Caki2 (cell line): ENCODE data around the gene PRR19. TPM values are rescaled to one million over a fixed set of nuclear protein-coding genes. Genes with fewer than 3 reads are reported as not detected.

ENCODE experiments used
- DNase-seq: peaks from one replicate; pipeline ENCODE4 v3.0.0-alpha.2; 2015; ENCODE audit warnings: low read depth
- in situ Hi-C: cut with HindIII; loops from 2 replicates; pipeline ENCODE4 v1.10.0; 2016; ENCODE audit warnings: low sequenced_read_pairs, low pct_unique_long_range_greater_than_20kb, mixed read lengths
- total RNA-seq: library from RNA; depleted of rRNA; stranded (reverse); fragments of >200 nt; shearing (Covaris generic); gene quantifications from 2 replicates; pipeline ENCODE4 v1.2.3, GENCODE V29; 2014; ENCODE audit warnings: low replicate concordance

PRR19 gene
- total RNA-seq, 1 experiment from 2014 or later = 3.0 TPM

- in situ Hi-C loops = no loop called here
Observed at GRCh38 chr19:42269478-42270345, 32.2 kb upstream of the PRR19 start.

GRCh38 chr19:42270346-42271044 lies 31.4 kb upstream of the PRR19 start:
- peak; percentile 80 for DNase-seq
- in situ Hi-C loops = no loop called here

More at GRCh38 chr19:42269478-42270345, 32.2 kb upstream of the PRR19 start:
- no peak for DNase-seq

GRCh38 chr19:42271045-42271419 lies 30.9 kb upstream of the PRR19 start:
- in situ Hi-C loops = no loop called here
- DNase-seq = no peak

- DNase-seq = no peak
- in situ Hi-C loops = no loop called here
Observed at GRCh38 chr19:42271861-42272534, 29.9 kb upstream of the PRR19 start.

GRCh38 chr19:42272535-42272897 lies 29.4 kb upstream of the PRR19 start:
- DNase-seq = no peak
- in situ Hi-C loops = no loop called here

GRCh38 chr19:42272989-42273406 lies 28.9 kb upstream of the PRR19 start:
- DNase-seq = no peak
- in situ Hi-C loops = no loop called here

GRCh38 chr19:42273407-42274064 lies 28.4 kb upstream of the PRR19 start:
- in situ Hi-C loops = no loop called here
- DNase-seq = no peak

GRCh38 chr19:42274065-42274682 lies 27.8 kb upstream of the PRR19 start:
- in situ Hi-C loops = no loop called here
- DNase-seq = no peak

GRCh38 chr19:42275103-42275502 lies 26.8 kb upstream of the PRR19 start:
- in situ Hi-C loops = no loop called here
- no peak for DNase-seq

GRCh38 chr19:42275517-42275916 lies 26.4 kb upstream of the PRR19 start:
- in situ Hi-C loops = no loop called here
- DNase-seq = no peak

- in situ Hi-C loops = no loop called here
- DNase-seq = no peak
Observed at GRCh38 chr19:42276284-42276683, 25.6 kb upstream of the PRR19 start.

- no peak for DNase-seq
- in situ Hi-C loops = no loop called here
Observed at GRCh38 chr19:42276821-42277220, 25.1 kb upstream of the PRR19 start.

- in situ Hi-C loops = no loop called here
- DNase-seq = no peak
Observed at GRCh38 chr19:42277821-42278451, 24.0 kb upstream of the PRR19 start.

GRCh38 chr19:42278452-42279154 lies 23.3 kb upstream of the PRR19 start:
- in situ Hi-C loops = no loop called here
- DNase-seq = no peak

GRCh38 chr19:42279155-42279901 lies 22.6 kb upstream of the PRR19 start:
- in situ Hi-C loops = no loop called here
- no peak for DNase-seq

- peak; percentile 89 for DNase-seq
- in situ Hi-C loops = no loop called here
Observed at GRCh38 chr19:42279902-42280814, 21.8 kb upstream of the PRR19 start.
